Endothelial cell (in vitro differentiated cells): ENCODE results near the gene GTF2F2. TPM values are rescaled to one million over a fixed set of nuclear protein-coding genes. Genes with fewer than 3 reads are reported as not detected.

Experiments used
- DNase-seq: peaks from one replicate; pipeline ENCODE4 v3.0.0; 2021; ENCODE audit warnings: low spot score
- H3K27ac Mint-ChIP-seq: one replicate; pipeline ENCODE4 v1.8.0; 2021; ENCODE audit warnings: mixed read lengths, inconsistent platforms; ENCODE audit not compliant: unreplicated experiment
- H3K27me3 Mint-ChIP-seq: one replicate; pipeline ENCODE4 v1.8.0; 2021; ENCODE audit warnings: mild to moderate bottlenecking, moderate library complexity, mixed read lengths, inconsistent platforms; ENCODE audit not compliant: unreplicated experiment
- H3K36me3 Mint-ChIP-seq: one replicate; pipeline ENCODE4 v1.8.0; 2021; ENCODE audit warnings: mild to moderate bottlenecking, low read depth, mixed read lengths, inconsistent platforms; ENCODE audit not compliant: unreplicated experiment
- H3K4me1 Mint-ChIP-seq: one replicate; pipeline ENCODE4 v1.8.0; 2021; ENCODE audit warnings: mild to moderate bottlenecking, mixed read lengths, inconsistent platforms; ENCODE audit not compliant: unreplicated experiment
- H3K4me3 Mint-ChIP-seq: one replicate; pipeline ENCODE4 v1.8.0; 2021; ENCODE audit warnings: mild to moderate bottlenecking, mixed read lengths, inconsistent platforms; ENCODE audit not compliant: unreplicated experiment
- H3K9me3 Mint-ChIP-seq: one replicate; pipeline ENCODE4 v1.8.0; 2021; ENCODE audit warnings: mixed read lengths, inconsistent platforms; ENCODE audit not compliant: unreplicated experiment
- CTCF ChIP-seq: fragments of 200-600 bp; sonication (generic); IDR thresholded peaks from one replicate; pipeline ENCODE4 v1.5.0; 2021; ENCODE audit warnings: antibody characterized with exemption; ENCODE audit not compliant: unreplicated experiment
- total RNA-seq: library from RNA; stranded (reverse); fragmentation: NEBNext Ultra II Directional; extraction: Animal tissue kit (Norgen Biotek cat#: 25700); gene quantifications from one replicate; pipeline ENCODE4 v1.2.1, GENCODE V29; 2021; ENCODE audit not compliant: unreplicated experiment

Gene GTF2F2
- total RNA-seq, 1 donor from 2014 or later = 13.6 TPM

GRCh38 chr13:45178349-45179162 lies 58.2 kb downstream of the GTF2F2 start:
- no peak overlapping the region for H3K4me3 Mint-ChIP-seq
- no peaks in the 10 kb centered on the region for H3K4me1 Mint-ChIP-seq
- TF ChIP-seq CTCF = no peak
- H3K9me3 Mint-ChIP-seq = no peaks in the 10 kb centered on the region
- H3K27me3 Mint-ChIP-seq = peaks cover 5% of the 10 kb centered on the region
- H3K27ac Mint-ChIP-seq = no peak overlapping the region
- DNase-seq = no peak
- H3K36me3 Mint-ChIP-seq = no peaks in the 10 kb centered on the region

GRCh38 chr13:45179428-45179827 lies 59.1 kb downstream of the GTF2F2 start:
- H3K4me3 Mint-ChIP-seq = no peak overlapping the region
- no peaks in the 10 kb centered on the region for H3K9me3 Mint-ChIP-seq
- no peaks in the 10 kb centered on the region for H3K4me1 Mint-ChIP-seq
- peaks cover 5% of the 10 kb centered on the region for H3K27me3 Mint-ChIP-seq
- no peak for DNase-seq
- no peak for TF ChIP-seq CTCF
- peaks cover 5% of the 10 kb centered on the region for H3K36me3 Mint-ChIP-seq
- H3K27ac Mint-ChIP-seq = no peak overlapping the region

- H3K4me1 Mint-ChIP-seq = no peaks in the 10 kb centered on the region
- no peak overlapping the region for H3K4me3 Mint-ChIP-seq
- TF ChIP-seq CTCF = no peak
- no peaks in the 10 kb centered on the region for H3K9me3 Mint-ChIP-seq
- no peak overlapping the region for H3K27ac Mint-ChIP-seq
- peaks cover 5% of the 10 kb centered on the region for H3K27me3 Mint-ChIP-seq
- H3K36me3 Mint-ChIP-seq = peaks cover 6% of the 10 kb centered on the region
- DNase-seq = no peak
Measured at GRCh38 chr13:45180303-45180702, 60.0 kb downstream of the GTF2F2 start.

GRCh38 chr13:45180713-45181601 lies 60.6 kb downstream of the GTF2F2 start:
- Mint-ChIP-seq H3K4me3 (no peak overlapping the region), H3K36me3 (peaks cover 6% of the 10 kb centered on the region), H3K4me1 (no peaks in the 10 kb centered on the region), H3K27me3 (peaks cover 5% of the 10 kb centered on the region), H3K27ac (no peak overlapping the region), H3K9me3 (no peaks in the 10 kb centered on the region)
- TF ChIP-seq CTCF = no peak
- no peak for DNase-seq
